ENCODE results near the gene TMEM33.

TMEM33 gene

DNA sequence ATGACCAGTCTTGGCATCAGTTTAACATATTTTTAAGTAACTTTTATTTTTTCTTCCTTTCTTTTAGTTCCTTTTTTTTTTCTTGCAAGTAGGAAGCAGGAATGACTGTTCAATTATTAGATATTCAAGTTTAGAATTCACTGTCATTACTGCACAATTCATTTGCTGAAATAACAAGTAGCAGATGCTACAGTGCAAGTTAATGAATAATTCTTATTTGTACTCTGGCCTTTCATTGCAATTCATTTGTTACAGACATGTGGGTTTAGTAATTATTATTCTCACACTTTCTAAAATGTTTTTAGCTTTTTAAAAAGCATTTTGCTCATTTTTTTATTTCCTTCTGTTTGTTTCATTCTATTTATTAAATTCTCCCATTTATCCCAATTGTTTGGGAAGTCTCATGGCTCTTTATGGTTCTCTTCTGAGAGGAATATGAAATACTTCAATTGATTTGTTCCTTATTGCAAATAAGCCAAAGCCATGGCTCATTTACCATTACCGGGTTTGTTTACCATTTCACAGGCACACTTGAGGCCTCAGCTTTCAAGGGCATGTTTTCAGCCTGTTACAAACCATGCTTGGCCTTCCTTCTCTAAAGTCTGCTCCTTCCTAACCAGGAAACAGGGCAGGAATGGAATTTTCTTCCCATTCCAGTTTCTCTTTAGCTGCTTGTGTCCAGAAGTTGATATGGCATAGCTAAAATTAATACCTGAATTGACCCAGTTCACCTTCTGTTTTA is 41.7 kb downstream of the TMEM33 start:
- no peak for DNase-seq (ENCODE audit: low spot score)
- in situ Hi-C loops (cut with MboI; ENCODE audit: low sequenced_read_pairs, unreplicated experiment), result loop anchor here (25.0 kb wide), 1 partner anchor 535 kb away; no protein-coding TSS in a partner anchor

DNA sequence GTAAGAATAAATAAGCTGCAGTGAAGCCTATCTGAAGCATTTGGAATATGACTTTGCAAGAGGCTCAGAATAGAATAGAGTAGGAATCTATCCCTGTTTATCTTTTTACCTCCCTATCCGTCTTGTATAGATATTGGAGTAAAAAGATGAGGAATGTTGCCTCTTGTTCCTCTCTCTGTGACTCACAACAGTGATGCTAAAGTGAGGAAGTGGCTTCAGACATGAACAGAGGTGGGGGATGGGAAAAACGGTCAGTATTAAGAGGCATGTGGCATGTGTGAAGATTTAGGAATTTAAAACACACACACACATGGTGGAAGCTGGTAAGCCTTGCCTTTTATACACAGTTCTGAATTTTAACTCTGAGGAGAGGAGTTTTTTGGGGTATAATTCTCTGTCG is 42.5 kb downstream of the TMEM33 start:
- in situ Hi-C loops (cut with MboI; ENCODE audit: low sequenced_read_pairs, unreplicated experiment), result loop anchor here (25.0 kb wide), 1 partner anchor 535 kb away; no protein-coding TSS in a partner anchor
- no peak for DNase-seq (ENCODE audit: low spot score)
- TF ChIP-seq, protein P1, sequence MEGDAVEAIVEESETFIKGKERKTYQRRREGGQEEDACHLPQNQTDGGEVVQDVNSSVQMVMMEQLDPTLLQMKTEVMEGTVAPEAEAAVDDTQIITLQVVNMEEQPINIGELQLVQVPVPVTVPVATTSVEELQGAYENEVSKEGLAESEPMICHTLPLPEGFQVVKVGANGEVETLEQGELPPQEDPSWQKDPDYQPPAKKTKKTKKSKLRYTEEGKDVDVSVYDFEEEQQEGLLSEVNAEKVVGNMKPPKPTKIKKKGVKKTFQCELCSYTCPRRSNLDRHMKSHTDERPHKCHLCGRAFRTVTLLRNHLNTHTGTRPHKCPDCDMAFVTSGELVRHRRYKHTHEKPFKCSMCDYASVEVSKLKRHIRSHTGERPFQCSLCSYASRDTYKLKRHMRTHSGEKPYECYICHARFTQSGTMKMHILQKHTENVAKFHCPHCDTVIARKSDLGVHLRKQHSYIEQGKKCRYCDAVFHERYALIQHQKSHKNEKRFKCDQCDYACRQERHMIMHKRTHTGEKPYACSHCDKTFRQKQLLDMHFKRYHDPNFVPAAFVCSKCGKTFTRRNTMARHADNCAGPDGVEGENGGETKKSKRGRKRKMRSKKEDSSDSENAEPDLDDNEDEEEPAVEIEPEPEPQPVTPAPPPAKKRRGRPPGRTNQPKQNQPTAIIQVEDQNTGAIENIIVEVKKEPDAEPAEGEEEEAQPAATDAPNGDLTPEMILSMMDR (IDR thresholded peaks at IDR 0.05; ENCODE audit: borderline replicate concordance, control extremely low read depth, extremely low read depth, insufficient read depth, missing control alignments), result no peak

More for the DNA sequence above, 41.7 kb downstream of the TMEM33 start:
- TF ChIP-seq, protein P1 (IDR thresholded peaks at IDR 0.05; ENCODE audit: borderline replicate concordance, control extremely low read depth, extremely low read depth, insufficient read depth, missing control alignments), result no peak

DNA sequence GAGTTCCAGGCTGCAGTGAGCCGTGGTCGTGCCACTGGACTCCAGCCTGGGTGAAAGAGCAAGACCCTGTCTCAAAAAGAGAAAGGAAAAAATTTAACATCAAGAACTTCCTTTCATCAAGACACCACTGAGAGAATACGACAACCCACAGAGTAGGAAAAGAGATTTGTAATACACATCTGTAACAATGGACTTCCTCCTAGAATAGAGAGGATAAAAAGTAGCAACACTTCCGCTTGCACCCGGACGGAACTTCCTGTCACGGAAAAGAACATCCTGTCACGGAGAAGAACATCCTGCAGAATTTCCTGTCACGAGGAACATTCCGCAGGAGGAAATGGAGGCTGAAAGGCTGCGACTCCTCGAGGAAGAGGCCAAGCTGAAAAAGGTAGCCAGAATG is 46.2 kb downstream of the TMEM33 start, which contains the start of gene DCAF4L1:
Gene DCAF4L1 (plus strand): TSS at position 301 of the 400 bp plus-strand sequence. CDS start 37 bp downstream, at position 338.
- no peak for DNase-seq (ENCODE audit: low spot score)
- TF ChIP-seq, protein P1 (IDR thresholded peaks at IDR 0.05; ENCODE audit: borderline replicate concordance, control extremely low read depth, extremely low read depth, insufficient read depth, missing control alignments), result no peak
- in situ Hi-C loops (cut with MboI; ENCODE audit: low sequenced_read_pairs, unreplicated experiment), result loop anchor here (25.0 kb wide), 1 partner anchor 531 kb away; no protein-coding TSS in a partner anchor

DNA sequence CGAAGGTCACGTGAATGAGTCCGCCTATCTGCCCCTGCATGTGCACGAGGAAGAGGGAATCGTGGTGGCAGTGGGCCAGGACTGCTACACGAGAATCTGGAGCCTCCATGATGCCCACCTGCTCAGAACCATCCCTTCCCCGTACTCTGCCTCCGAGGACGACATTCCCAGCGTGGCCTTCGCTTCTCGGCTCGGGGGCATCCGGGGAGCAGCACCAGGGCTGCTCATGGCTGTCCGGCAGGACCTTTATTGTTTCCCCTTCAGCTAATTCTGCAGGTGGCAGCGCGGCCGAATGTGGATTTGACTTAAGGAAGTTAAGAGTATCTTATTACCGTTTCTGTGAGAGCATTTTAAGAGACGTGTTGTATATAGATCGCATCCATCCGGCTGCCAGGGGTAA is 47.5 kb downstream of the TMEM33 start:
- in situ Hi-C loops (cut with MboI; ENCODE audit: low sequenced_read_pairs, unreplicated experiment), result loop anchor here (25.0 kb wide), 1 partner anchor 530 kb away; no protein-coding TSS in a partner anchor
- no peak for DNase-seq (ENCODE audit: low spot score)
- TF ChIP-seq, protein P1 (IDR thresholded peaks at IDR 0.05; ENCODE audit: borderline replicate concordance, control extremely low read depth, extremely low read depth, insufficient read depth, missing control alignments), result no peak

DNA sequence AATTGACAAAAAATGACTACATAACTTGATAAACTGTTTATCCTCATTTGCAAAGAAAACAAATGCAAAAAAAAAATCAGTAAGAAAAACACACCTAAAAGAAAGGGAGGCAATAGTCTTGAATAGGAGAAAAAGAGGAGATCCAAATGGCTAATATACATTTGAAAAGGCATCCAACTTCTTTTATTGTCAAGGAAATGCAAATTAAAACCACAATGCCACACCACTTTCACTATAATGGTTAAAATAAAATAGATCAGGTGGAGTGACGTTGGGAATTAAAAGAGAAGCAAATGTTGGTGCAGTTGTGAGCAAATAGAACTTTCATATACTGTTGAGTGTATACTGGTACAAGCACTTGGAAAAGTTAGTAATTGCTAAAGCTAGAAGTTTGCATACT is 49.9 kb downstream of the TMEM33 start:
- no peak for DNase-seq (ENCODE audit: low spot score)

DNA sequence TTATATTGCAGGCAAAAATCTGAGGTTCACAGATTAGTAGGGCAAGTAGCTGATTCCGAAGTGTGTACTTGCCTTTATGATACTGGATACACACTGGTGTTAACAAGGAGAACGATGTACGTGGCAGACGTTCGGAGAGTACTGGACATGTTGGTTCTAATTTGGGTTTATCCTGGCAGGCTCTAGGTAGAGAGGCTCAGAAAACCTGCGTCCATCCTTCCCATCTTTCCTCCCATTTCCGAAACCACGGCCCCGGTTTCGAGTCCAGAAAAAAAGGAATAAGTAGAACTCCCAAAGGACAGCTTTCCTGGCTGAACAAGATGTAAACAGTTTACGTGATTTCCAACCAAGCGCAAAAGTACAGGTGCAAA is 54.8 kb downstream of the TMEM33 start:
- TF ChIP-seq, protein P1 (IDR thresholded peaks at IDR 0.05; ENCODE audit: borderline replicate concordance, control extremely low read depth, extremely low read depth, insufficient read depth, missing control alignments), result no peak
- in situ Hi-C loops (cut with MboI; ENCODE audit: low sequenced_read_pairs, unreplicated experiment), result loop anchor here (25.0 kb wide), 1 partner anchor 522 kb away; no protein-coding TSS in a partner anchor
- DNase-seq (ENCODE audit: low spot score), result no peak

More for the DNA sequence above, 49.9 kb downstream of the TMEM33 start:
- TF ChIP-seq, protein P1 (IDR thresholded peaks at IDR 0.05; ENCODE audit: borderline replicate concordance, control extremely low read depth, extremely low read depth, insufficient read depth, missing control alignments), result no peak
- in situ Hi-C loops (cut with MboI; ENCODE audit: low sequenced_read_pairs, unreplicated experiment), result loop anchor here (25.0 kb wide), 1 partner anchor 527 kb away; no protein-coding TSS in a partner anchor
